HK-2 (cell line): Measurements from ENCODE around the gene C2CD2.

Experiments used
- DNase-seq: peaks from one replicate; pipeline ENCODE4 v3.0.0-alpha.2; 2018; ENCODE audit not compliant: unreplicated experiment

The C2CD2 gene

GRCh38 chr21:41888749-41889376, 65.0 kb downstream of the C2CD2 start:
- DNase-seq = no peak

- DNase-seq = no peak
Measured at GRCh38 chr21:41887667-41888066, 66.2 kb downstream of the C2CD2 start.

- no peak for DNase-seq
Measured at GRCh38 chr21:41886328-41886727, 67.5 kb downstream of the C2CD2 start.

GRCh38 chr21:41885341-41886024, 68.3 kb downstream of the C2CD2 start:
- DNase-seq = no peak

- no peak for DNase-seq
Measured at GRCh38 chr21:41884501-41885030, 69.3 kb downstream of the C2CD2 start.

- DNase-seq = no peak
Measured at GRCh38 chr21:41883582-41883981, 70.2 kb downstream of the C2CD2 start.

- no peak for DNase-seq
Measured at GRCh38 chr21:41881051-41881450, 72.8 kb downstream of the C2CD2 start.

- no peak for DNase-seq
Measured at GRCh38 chr21:41880153-41880552, 73.7 kb downstream of the C2CD2 start.

GRCh38 chr21:41879190-41879998, 74.4 kb downstream of the C2CD2 start, which contains the start of gene PRDM15:
Gene PRDM15, minus strand, starts transcription at chr21:41879344. Its CDS starts 18,981 bp downstream, at chr21:41860363.
- DNase-seq = peak; percentile 72

- no peak for DNase-seq
Measured at GRCh38 chr21:41878831-41879189, 75.0 kb downstream of the C2CD2 start.

- no peak for DNase-seq
Measured at GRCh38 chr21:41877901-41878830, 75.7 kb downstream of the C2CD2 start.

GRCh38 chr21:41876928-41877652, 76.7 kb downstream of the C2CD2 start:
- DNase-seq = no peak

- DNase-seq = no peak
Measured at GRCh38 chr21:41876396-41876795, 77.4 kb downstream of the C2CD2 start.

- DNase-seq = no peak
Measured at GRCh38 chr21:41875086-41875485, 78.7 kb downstream of the C2CD2 start.

- no peak for DNase-seq
Measured at GRCh38 chr21:41874611-41875010, 79.2 kb downstream of the C2CD2 start.

- DNase-seq = no peak
Measured at GRCh38 chr21:41873426-41873825, 80.4 kb downstream of the C2CD2 start.

- DNase-seq = no peak
Measured at GRCh38 chr21:41873005-41873404, 80.8 kb downstream of the C2CD2 start.

- DNase-seq = no peak
Measured at GRCh38 chr21:41871293-41872030, 82.4 kb downstream of the C2CD2 start.

GRCh38 chr21:41869771-41870170, 84.0 kb downstream of the C2CD2 start:
- no peak for DNase-seq
